Omental fat pad (tissue), 4 donors: ENCODE data around the gene FCRL6. TPM values are rescaled to one million over a fixed set of nuclear protein-coding genes. Genes with fewer than 3 reads are reported as not detected.

Experiments used
- ATAC-seq: fragments of 150-250 bp; one replicate; pipeline ENCODE4 v1.9.1; 2016; ENCODE audit warnings: mild to moderate bottlenecking, moderate library complexity; ENCODE audit not compliant: low FRiP score
- DNase-seq: peaks from one replicate; pipeline ENCODE4 v3.0.0-alpha.2; 2019; ENCODE audit warnings: low spot score
- total RNA-seq, 4 donors: library from RNA; depleted of rRNA; stranded (reverse); fragments of >200 nt; gene quantifications; one replicate each; pipeline ENCODE4 v1.1.0, GENCODE V29; 2016
- TF ChIP-seq, protein P1 (sequence below), 3 donors: fragments of 450-650 bp; IDR thresholded peaks; one replicate each; pipeline ENCODE4 v1.5.1; 2016 to 2017; ENCODE audit warnings: antibody characterized with exemption in 3 of 3, mild to moderate bottlenecking in 3 of 3, moderate library complexity in 2 of 3

The FCRL6 gene
- total RNA-seq, 4 donors from 2014 or later, result 0.93 to 1.9 (median 1.4) TPM

DNA sequence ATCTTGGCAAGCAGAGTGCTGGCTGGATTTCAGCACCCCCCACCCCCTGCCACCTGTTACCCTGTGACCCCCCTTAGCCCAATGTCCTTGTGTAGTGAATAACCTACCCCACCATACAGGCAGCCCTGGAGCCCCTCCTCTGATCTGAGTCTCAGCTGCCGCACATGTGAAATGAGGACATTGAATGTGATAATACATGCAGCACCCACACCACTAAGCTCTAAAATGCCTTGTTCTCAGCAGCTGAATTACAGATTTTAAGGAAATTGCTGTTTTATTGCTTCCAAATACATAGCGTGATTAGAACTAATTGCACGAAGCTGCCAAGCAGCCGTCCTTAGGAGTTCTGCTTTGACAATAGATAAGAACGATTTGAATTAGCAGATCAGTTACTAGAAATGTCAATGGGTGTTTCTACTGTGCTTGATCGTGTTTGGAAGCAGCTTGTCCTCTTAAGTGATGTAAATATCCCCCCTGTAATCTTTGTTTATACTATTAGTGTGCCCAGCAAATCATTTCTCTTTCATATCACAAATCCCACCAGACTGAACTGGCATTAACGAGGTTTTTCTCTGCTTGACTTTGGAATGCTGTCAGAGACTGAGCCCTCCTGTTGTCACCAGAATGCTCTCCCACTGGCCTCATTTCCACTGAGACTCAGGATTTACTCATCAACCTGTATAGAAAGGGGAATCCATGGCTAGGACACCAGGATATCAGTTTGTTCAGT lies 29.4 kb downstream of the FCRL6 start:
- TF ChIP-seq, protein P1, sequence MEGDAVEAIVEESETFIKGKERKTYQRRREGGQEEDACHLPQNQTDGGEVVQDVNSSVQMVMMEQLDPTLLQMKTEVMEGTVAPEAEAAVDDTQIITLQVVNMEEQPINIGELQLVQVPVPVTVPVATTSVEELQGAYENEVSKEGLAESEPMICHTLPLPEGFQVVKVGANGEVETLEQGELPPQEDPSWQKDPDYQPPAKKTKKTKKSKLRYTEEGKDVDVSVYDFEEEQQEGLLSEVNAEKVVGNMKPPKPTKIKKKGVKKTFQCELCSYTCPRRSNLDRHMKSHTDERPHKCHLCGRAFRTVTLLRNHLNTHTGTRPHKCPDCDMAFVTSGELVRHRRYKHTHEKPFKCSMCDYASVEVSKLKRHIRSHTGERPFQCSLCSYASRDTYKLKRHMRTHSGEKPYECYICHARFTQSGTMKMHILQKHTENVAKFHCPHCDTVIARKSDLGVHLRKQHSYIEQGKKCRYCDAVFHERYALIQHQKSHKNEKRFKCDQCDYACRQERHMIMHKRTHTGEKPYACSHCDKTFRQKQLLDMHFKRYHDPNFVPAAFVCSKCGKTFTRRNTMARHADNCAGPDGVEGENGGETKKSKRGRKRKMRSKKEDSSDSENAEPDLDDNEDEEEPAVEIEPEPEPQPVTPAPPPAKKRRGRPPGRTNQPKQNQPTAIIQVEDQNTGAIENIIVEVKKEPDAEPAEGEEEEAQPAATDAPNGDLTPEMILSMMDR (IDR thresholded peaks at IDR 0.05), result no peak
- no peak for ATAC-seq
- no peak for DNase-seq

DNA sequence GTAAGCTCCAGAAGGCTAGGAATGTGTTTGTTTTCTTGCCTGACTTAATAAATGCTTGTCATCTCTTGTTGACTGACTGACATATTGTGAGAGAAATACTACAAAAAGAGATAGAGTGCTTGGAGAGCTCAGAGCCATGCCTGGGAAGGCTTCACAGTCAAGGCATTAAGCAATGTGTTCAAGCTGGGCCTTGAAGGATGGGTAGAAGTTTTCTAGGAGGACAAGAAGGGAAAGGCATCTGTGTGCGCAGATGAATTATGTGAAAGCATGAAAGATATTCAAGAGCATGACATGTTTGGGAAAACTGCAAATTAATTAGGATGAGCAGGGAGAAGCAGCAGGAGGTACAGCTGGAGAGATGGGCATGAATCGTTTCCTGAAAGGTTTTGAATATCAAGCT lies 30.1 kb downstream of the FCRL6 start:
- TF ChIP-seq, protein P1 (IDR thresholded peaks at IDR 0.05), result no peak
- ATAC-seq (no peak), DNase-seq (no peak)

DNA sequence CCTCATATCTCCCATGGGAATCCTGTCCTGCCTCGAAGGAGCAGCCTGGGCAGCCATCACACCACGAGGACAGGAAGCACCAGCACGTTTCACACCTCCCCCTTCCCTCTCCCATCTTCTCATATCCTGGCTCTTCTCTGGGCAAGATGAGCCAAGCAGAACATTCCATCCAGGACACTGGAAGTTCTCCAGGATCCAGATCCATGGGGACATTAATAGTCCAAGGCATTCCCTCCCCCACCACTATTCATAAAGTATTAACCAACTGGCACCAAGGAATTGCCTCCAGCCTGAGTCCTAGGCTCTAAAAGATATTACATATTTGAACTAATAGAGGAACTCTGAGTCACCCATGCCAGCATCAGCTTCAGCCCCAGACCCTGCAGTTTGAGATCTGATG lies 33.2 kb downstream of the FCRL6 start:
- ATAC-seq, result no peak
- TF ChIP-seq, protein P1 (IDR thresholded peaks at IDR 0.05), result no peak

DNA sequence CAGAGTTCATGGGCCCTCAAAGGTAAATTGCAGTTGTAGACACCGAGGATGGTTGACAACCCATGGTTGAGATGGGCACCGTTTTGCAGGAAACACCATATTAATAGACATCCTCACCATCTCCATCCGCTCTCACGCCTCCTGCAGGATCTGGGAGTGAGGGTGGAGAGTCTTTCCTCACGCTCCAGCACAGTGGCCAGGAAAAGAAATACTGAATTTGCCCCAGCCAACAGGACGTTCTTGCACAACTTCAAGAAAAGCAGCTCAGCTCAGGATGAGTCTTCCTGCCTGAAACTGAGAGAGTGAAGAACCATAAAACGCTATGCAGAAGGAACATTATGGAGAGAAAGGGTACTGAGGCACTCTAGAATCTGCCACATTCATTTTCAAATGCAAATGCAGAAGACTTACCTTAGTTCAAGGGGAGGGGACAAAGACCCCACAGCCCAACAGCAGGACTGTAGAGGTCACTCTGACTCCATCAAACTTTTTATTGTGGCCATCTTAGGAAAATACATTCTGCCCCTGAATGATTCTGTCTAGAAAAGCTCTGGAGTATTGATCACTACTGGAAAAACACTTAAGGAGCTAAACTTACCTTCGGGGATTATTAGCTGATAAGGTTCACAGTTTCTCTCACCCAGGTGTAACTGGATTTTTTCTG lies 33.8 kb downstream of the FCRL6 start:
- DNase-seq, result no peak
- no peak for ATAC-seq
- TF ChIP-seq, protein P1 (IDR thresholded peaks at IDR 0.05), result no peak

More for the DNA sequence above, 33.2 kb downstream of the FCRL6 start:
- DNase-seq, result no peak

DNA sequence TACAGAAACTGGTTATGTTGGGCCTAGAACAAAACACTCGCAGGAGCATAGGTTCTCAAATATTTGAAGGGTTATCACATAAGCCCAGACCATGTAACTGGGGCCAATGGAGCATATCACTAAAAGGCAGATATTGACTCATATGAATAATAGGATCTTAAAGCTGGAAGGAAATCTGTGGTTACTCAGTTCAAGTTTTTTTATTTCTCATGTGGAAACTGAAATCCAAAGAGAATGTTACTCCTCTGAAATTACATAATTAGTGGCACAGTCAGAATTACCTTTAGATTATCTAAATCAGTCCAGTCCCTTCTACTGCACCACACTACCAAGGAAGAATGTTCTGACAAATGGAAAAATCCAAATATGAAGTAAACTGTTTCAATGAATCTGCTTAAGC lies 36.6 kb downstream of the FCRL6 start:
- TF ChIP-seq, protein P1 (IDR thresholded peaks at IDR 0.05), result no peak
- ATAC-seq, result no peak

DNA sequence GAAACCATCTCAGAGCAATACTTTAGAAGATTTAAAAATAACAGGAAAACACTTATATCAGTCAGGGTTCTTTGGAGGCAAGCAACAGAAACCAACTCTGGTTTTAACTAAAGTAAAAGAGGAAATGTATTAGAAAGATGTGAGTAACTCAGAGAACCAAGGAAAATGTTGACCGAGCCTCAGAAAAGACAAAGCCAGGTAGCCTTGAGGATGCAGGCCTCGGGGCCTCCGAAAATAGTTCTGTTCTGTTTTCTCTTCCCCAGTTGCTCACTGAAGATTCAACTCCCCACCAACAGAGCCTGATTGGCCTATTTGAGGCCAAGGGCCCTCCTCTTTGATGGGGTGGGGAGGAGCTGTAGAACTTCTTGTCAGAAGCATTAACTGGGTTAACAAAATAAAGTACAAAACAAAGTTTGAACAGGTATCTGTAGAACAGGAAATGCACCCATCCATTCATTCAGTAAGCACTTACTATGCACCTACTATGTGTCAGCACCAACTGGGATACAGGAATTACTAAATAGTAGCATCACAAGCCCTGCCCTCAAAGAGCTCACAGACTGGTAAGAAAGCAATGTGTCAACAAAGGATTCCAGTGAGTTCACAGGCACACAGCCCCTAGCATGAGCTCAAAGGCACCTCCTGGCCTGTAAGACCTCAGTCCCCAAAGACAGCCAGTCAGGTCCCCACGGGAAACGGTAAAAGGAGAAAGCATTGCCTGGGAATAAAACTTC lies 37.1 kb downstream of the FCRL6 start:
- ATAC-seq (no peak), DNase-seq (no peak)
- TF ChIP-seq, protein P1 (IDR thresholded peaks at IDR 0.05), result no peak

More for the DNA sequence above, 36.6 kb downstream of the FCRL6 start:
- DNase-seq, result no peak
